Gastrocnemius medialis (tissue), 4 donors: ENCODE data around the gene DOCK10. TPM values are rescaled to one million over a fixed set of nuclear protein-coding genes. Genes with fewer than 3 reads are reported as not detected.

Experiments
- ATAC-seq, 2 donors: fragments of 150-250 bp; one replicate each; pipeline ENCODE4 v1.9.1; 2016
- DNase-seq, 2 donors: peaks; one replicate each; pipeline ENCODE4 v3.0.0-alpha.2; 2019
- H3K27ac ChIP-seq, 4 donors: fragments of 200-600 bp; sonication (generic); 1 replicate in 1 of 4; 2 replicates in 3 of 4; pipeline ENCODE4 v1.5.1; 2016 to 2018; ENCODE audit warnings: mild to moderate bottlenecking in 2 of 4, moderate library complexity in 1 of 4
- H3K27me3 ChIP-seq, 3 donors: fragments of 200-600 bp; sonication (generic) in 2 of 3; 1 replicate in 1 of 3; 2 replicates in 2 of 3; pipeline versions ENCODE4 v1.5.1 to v1.6.0; 2016 to 2019; ENCODE audit warnings: mild to moderate bottlenecking in 1 of 3, moderate library complexity in 1 of 3
- H3K36me3 ChIP-seq, 2 donors: fragments of 200-600 bp; sonication (generic) in 1 of 2; one replicate each; pipeline ENCODE4 v1.5.1; 2017 to 2018
- H3K4me1 ChIP-seq, 2 donors: fragments of 200-600 bp; sonication (generic) in 1 of 2; one replicate each; pipeline ENCODE4 v1.5.1; 2016 to 2017; ENCODE audit warnings: mild to moderate bottlenecking in 2 of 2
- H3K4me3 ChIP-seq, 4 donors: fragments of 200-600 bp; sonication (generic) in 3 of 4; 1 replicate in 1 of 4; 2 replicates in 3 of 4; pipeline ENCODE4 v1.5.1; 2016 to 2019; ENCODE audit warnings: mild to moderate bottlenecking in 2 of 4
- H3K9me3 ChIP-seq, 3 donors: fragments of 200-600 bp; sonication (generic) in 2 of 3; 1 replicate in 1 of 3; 2 replicates in 2 of 3; pipeline ENCODE4 v1.5.1; 2016 to 2019
- POLR2A ChIP-seq, 2 donors: fragments of 450-650 bp; IDR thresholded peaks; one replicate each; pipeline ENCODE4 v1.6.1; 2017; ENCODE audit warnings: antibody characterized with exemption in 2 of 2, mild to moderate bottlenecking in 2 of 2, moderate library complexity in 2 of 2
- in situ Hi-C, 4 donors: fragments of 200-750 bp; cut with MboI; loops; one replicate each; pipeline versions ENCODE4 v1.15.0 to v1.8.0; 2017; ENCODE audit warnings: low sequenced_read_pairs in 4 of 4
- intact Hi-C: fragments of 100-400 bp; cut with DNase I; formaldehyde crosslinking; loops from one replicate; pipeline ENCODE4 v1.15.1; 2023; ENCODE audit warnings: low total_unique reads
- total RNA-seq, 4 donors: library from RNA; depleted of rRNA; stranded (reverse); fragments of >200 nt; gene quantifications; one replicate each; pipeline versions ENCODE4 v1.1.0 to v1.2.3, GENCODE V29; 2016
- TF ChIP-seq, protein P1 (sequence below), 5 experiments: fragments of 450-650 bp in 3 of 5; fragments of 200-600 bp in 2 of 5; sonication (generic) in 2 of 5; IDR thresholded peaks in 4 of 5; conservative IDR thresholded peaks in 1 of 5; 1 replicate in 4 of 5; 2 replicates in 1 of 5; pipeline ENCODE4 v1.5.1; 2016 to 2019; ENCODE audit warnings: antibody characterized with exemption in 5 of 5, mild to moderate bottlenecking in 3 of 5, moderate library complexity in 3 of 5

DOCK10 gene
- total RNA-seq, 4 donors from 2014 or later = 0.97 to 1.9 (median 1.4) TPM

- TF ChIP-seq POLR2A (IDR thresholded peaks at IDR 0.05) = no peak
- TF ChIP-seq, protein P1, sequence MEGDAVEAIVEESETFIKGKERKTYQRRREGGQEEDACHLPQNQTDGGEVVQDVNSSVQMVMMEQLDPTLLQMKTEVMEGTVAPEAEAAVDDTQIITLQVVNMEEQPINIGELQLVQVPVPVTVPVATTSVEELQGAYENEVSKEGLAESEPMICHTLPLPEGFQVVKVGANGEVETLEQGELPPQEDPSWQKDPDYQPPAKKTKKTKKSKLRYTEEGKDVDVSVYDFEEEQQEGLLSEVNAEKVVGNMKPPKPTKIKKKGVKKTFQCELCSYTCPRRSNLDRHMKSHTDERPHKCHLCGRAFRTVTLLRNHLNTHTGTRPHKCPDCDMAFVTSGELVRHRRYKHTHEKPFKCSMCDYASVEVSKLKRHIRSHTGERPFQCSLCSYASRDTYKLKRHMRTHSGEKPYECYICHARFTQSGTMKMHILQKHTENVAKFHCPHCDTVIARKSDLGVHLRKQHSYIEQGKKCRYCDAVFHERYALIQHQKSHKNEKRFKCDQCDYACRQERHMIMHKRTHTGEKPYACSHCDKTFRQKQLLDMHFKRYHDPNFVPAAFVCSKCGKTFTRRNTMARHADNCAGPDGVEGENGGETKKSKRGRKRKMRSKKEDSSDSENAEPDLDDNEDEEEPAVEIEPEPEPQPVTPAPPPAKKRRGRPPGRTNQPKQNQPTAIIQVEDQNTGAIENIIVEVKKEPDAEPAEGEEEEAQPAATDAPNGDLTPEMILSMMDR (IDR thresholded peaks at IDR 0.05 in 4 of 5, conservative IDR thresholded peaks at IDR 0.05 in 1 of 5) = no peak
- H3K4me3 ChIP-seq = no peak overlapping the region
- H3K27me3 ChIP-seq = no peaks in the 10 kb centered on the region
- ATAC-seq (no peak), DNase-seq (no peak)
- H3K9me3 ChIP-seq = no peaks in the 10 kb centered on the region
- H3K4me1 ChIP-seq = peaks cover 9 to 21% of the 10 kb centered on the region in 2 donors
- no peaks in the 10 kb centered on the region for H3K36me3 ChIP-seq
- intact Hi-C loops = loop anchor here (5.0 kb wide), 1 partner anchor 70 kb away; no protein-coding TSS in a partner anchor
- in situ Hi-C loops = no loop called here
- no peak overlapping the region for H3K27ac ChIP-seq
Measured at GRCh38 chr2:224932522-224932921, 109.7 kb downstream of the DOCK10 start.

- H3K27ac ChIP-seq = no peak overlapping the region
- ATAC-seq (peak in 1 of 2 donors; percentile 45), DNase-seq (no peak)
- intact Hi-C loops = loop anchor here (5.0 kb wide), 1 partner anchor 70 kb away; no protein-coding TSS in a partner anchor
- peaks cover 9 to 21% of the 10 kb centered on the region in 2 donors for H3K4me1 ChIP-seq
- H3K9me3 ChIP-seq = no peaks in the 10 kb centered on the region
- H3K27me3 ChIP-seq = no peaks in the 10 kb centered on the region
- in situ Hi-C loops = no loop called here
- no peak overlapping the region for H3K4me3 ChIP-seq
- H3K36me3 ChIP-seq = no peaks in the 10 kb centered on the region
- TF ChIP-seq, protein P1 (IDR thresholded peaks at IDR 0.05 in 4 of 5, conservative IDR thresholded peaks at IDR 0.05 in 1 of 5) = no peak
- no peak for TF ChIP-seq POLR2A (IDR thresholded peaks at IDR 0.05)
Measured at GRCh38 chr2:224931956-224932355, 110.3 kb downstream of the DOCK10 start.

- no peaks in the 10 kb centered on the region for H3K9me3 ChIP-seq
- H3K4me1 ChIP-seq = peaks cover 9 to 21% of the 10 kb centered on the region in 2 donors
- ATAC-seq (no peak), DNase-seq (no peak)
- no peak overlapping the region for H3K27ac ChIP-seq
- H3K4me3 ChIP-seq = no peak overlapping the region
- no peaks in the 10 kb centered on the region for H3K27me3 ChIP-seq
- in situ Hi-C loops = no loop called here
- no peak for TF ChIP-seq POLR2A (IDR thresholded peaks at IDR 0.05)
- TF ChIP-seq, protein P1 (IDR thresholded peaks at IDR 0.05 in 4 of 5, conservative IDR thresholded peaks at IDR 0.05 in 1 of 5) = peak in 1 of 5 experiments; percentile 14
- intact Hi-C loops = loop anchor here (5.0 kb wide), 1 partner anchor 71 kb away; no protein-coding TSS in a partner anchor
- H3K36me3 ChIP-seq = no peaks in the 10 kb centered on the region
Measured at GRCh38 chr2:224930990-224931389, 111.3 kb downstream of the DOCK10 start.

- H3K9me3 ChIP-seq = no peaks in the 10 kb centered on the region
- H3K27ac ChIP-seq = no peak overlapping the region
- in situ Hi-C loops (no loop called here), intact Hi-C loops (loop anchor here (5.0 kb wide), 1 partner anchor 72 kb away; no protein-coding TSS in a partner anchor)
- TF ChIP-seq, protein P1 (IDR thresholded peaks at IDR 0.05 in 4 of 5, conservative IDR thresholded peaks at IDR 0.05 in 1 of 5) = no peak
- TF ChIP-seq POLR2A (IDR thresholded peaks at IDR 0.05) = no peak
- no peaks in the 10 kb centered on the region for H3K36me3 ChIP-seq
- H3K27me3 ChIP-seq = no peaks in the 10 kb centered on the region
- ATAC-seq (no peak), DNase-seq (no peak)
- H3K4me3 ChIP-seq = no peak overlapping the region
- peaks cover 9 to 21% of the 10 kb centered on the region in 2 donors for H3K4me1 ChIP-seq
Measured at GRCh38 chr2:224930124-224930523, 112.1 kb downstream of the DOCK10 start.

- Histone ChIP-seq H3K27ac (no peak overlapping the region), H3K36me3 (no peaks in the 10 kb centered on the region), H3K4me3 (no peak overlapping the region), H3K27me3 (no peaks in the 10 kb centered on the region), H3K4me1 (peaks cover 8 to 21% of the 10 kb centered on the region in 2 donors), H3K9me3 (no peaks in the 10 kb centered on the region)
- ATAC-seq (no peak), DNase-seq (no peak)
- TF ChIP-seq, protein P1 (IDR thresholded peaks at IDR 0.05 in 4 of 5, conservative IDR thresholded peaks at IDR 0.05 in 1 of 5) = no peak
- TF ChIP-seq POLR2A (IDR thresholded peaks at IDR 0.05) = no peak
- in situ Hi-C loops (no loop called here), intact Hi-C loops (no loop called here)
Measured at GRCh38 chr2:224929512-224929911, 112.8 kb downstream of the DOCK10 start.
